Epithelial cell of proximal tubule (primary cell): ENCODE data around the gene RBP3. TPM values are rescaled to one million over a fixed set of nuclear protein-coding genes. Genes with fewer than 3 reads are reported as not detected.

ENCODE experiments used
- DNase-seq: peaks from one replicate; pipeline ENCODE4 v3.0.0-alpha.2; 2011; ENCODE audit warnings: low read depth
- H3K4me3 ChIP-seq: 2 replicates; pipeline ENCODE4 v1.5.1; 2011; ENCODE audit warnings: low read depth, mild to moderate bottlenecking, low read length
- total RNA-seq: library from RNA; depleted of rRNA; stranded (reverse); fragments of >200 nt; gene quantifications from 2 replicates; pipeline ENCODE4 v1.2.3, GENCODE V29; 2015
- TF ChIP-seq, protein P1 (sequence below): conservative IDR thresholded peaks from 2 replicates; pipeline ENCODE4 v1.5.1; 2012; ENCODE audit warnings: low read depth, mild to moderate bottlenecking, low read length

The RBP3 gene
- total RNA-seq, 1 donor from 2014 or later = not detected

DNA sequence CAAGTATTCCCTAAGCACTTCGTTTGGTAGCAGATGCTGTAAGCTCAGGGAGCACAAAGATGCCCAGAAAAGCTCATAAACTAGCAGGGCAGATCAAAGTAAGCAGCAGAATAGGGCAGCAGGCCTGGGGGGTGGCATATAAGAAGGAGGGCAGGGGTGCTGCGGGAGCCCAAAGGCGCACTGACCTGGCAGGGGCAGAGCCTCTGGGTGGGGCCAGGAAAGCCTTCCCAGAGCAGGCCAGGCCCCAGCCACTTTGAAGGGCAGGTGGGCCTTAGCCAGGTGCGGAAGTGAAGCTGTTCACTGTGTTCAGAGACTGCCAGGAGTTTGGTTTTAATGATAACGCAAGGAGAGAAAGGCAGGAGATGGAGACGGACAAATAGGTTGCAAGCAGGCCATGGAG is 44.3 kb upstream of the RBP3 start:
- TF ChIP-seq, protein P1, sequence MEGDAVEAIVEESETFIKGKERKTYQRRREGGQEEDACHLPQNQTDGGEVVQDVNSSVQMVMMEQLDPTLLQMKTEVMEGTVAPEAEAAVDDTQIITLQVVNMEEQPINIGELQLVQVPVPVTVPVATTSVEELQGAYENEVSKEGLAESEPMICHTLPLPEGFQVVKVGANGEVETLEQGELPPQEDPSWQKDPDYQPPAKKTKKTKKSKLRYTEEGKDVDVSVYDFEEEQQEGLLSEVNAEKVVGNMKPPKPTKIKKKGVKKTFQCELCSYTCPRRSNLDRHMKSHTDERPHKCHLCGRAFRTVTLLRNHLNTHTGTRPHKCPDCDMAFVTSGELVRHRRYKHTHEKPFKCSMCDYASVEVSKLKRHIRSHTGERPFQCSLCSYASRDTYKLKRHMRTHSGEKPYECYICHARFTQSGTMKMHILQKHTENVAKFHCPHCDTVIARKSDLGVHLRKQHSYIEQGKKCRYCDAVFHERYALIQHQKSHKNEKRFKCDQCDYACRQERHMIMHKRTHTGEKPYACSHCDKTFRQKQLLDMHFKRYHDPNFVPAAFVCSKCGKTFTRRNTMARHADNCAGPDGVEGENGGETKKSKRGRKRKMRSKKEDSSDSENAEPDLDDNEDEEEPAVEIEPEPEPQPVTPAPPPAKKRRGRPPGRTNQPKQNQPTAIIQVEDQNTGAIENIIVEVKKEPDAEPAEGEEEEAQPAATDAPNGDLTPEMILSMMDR = no peak
- DNase-seq = no peak
- no peak overlapping the region for H3K4me3 ChIP-seq

DNA sequence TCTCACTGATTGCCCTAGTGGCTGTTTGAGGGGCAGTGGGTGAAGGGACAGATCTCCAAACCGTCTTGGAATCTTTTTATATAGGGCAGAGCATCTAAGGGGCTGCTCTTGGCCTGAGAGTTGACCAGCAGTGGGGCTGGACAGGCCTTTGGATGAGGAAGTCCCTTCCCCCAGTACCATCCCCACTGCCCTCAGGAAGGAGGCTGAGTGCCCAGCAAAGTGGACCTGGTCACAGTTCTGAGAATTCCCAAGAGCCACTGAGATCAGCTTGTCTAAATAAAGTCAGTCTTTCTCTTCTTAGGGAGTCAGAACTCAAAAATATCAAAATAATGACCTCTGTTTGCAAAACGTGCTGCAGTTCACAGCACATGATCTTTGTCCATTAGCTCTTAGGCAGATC is 42.6 kb upstream of the RBP3 start:
- TF ChIP-seq, protein P1 = no peak
- H3K4me3 ChIP-seq = no peak overlapping the region
- DNase-seq = no peak

DNA sequence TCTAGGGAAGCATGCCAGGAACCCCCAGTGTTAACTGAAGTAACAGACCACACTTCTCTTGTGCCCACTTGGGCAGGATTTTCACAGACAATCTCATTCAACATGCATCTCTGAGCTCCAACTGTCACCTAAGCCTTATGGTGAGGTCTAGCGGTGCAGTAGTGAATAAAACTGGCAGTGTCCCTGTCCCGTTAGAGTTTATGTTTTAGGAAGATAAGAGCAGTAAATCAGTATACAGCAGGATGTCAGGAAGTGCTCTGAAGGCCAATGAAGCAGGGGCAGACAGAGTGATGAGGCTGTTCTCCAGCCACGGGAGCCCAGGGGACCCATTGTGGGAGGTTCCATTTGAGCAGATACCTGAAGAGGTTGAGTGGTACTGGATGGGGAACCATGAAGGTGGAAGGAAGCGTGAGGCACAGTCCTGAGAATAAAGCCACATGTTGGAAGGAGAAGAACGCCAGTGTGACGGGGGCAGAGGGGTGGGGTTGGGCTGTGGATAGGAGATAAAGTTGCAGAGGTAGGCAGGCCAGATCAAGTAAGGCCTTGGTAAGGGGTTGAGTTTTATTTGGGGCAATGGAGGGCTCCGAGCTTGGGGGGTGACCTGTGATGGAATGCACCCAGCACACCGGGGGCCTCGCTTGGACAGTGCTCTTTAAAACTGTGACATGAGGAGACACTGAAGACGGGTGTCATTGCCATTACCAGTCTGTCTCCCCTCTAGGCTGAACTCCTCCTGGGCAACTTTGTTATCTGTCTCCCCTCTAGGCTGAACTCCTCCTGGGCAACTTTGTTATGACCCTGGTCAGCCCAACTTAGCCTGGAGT is 41.6 kb upstream of the RBP3 start:
- TF ChIP-seq, protein P1 = no peak
- DNase-seq = no peak

DNA sequence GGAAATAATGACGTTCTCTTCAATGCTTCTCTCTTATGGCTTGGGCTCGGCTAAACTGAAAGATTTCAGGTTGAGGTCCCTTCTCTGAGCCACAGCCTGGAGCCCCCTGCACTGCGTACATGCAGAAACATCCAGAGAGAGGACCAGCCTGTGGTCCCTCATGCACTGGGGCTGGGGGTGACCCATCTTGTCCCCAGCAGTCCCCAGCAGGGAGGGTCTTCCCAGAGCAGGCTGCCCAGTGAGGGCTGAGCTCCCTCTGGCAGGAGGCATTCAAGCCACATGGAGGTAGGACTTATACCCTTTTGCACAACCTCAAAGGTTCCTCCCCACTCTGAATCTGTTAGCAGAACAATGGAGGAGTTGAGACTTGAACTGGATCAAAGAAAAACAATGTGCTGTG is 40.8 kb upstream of the RBP3 start:
- no peak overlapping the region for H3K4me3 ChIP-seq
- no peak for DNase-seq
- TF ChIP-seq, protein P1 = no peak

More for the DNA sequence above, 41.6 kb upstream of the RBP3 start:
- H3K4me3 ChIP-seq = no peak overlapping the region

DNA sequence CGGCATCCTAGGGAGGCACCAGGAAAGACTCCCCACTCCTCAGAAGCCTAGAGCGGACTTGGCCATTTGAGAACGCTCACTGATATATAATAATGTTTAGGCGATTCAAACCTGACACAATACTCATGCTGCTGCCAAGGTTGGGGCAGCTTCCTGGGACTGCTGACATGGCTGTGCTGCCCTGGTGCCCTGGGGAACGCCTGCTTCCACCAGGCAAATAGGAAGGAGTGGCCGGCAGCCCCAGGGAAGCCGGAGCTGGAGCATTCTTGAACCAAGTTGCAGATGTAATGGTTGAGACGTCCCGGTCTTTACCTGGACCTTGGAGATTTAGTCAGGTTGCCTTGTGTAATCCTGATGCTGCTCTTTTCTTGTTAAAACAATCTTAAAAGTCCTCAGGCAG is 39.4 kb upstream of the RBP3 start:
- no peak overlapping the region for H3K4me3 ChIP-seq
- TF ChIP-seq, protein P1 = no peak
- no peak for DNase-seq

DNA sequence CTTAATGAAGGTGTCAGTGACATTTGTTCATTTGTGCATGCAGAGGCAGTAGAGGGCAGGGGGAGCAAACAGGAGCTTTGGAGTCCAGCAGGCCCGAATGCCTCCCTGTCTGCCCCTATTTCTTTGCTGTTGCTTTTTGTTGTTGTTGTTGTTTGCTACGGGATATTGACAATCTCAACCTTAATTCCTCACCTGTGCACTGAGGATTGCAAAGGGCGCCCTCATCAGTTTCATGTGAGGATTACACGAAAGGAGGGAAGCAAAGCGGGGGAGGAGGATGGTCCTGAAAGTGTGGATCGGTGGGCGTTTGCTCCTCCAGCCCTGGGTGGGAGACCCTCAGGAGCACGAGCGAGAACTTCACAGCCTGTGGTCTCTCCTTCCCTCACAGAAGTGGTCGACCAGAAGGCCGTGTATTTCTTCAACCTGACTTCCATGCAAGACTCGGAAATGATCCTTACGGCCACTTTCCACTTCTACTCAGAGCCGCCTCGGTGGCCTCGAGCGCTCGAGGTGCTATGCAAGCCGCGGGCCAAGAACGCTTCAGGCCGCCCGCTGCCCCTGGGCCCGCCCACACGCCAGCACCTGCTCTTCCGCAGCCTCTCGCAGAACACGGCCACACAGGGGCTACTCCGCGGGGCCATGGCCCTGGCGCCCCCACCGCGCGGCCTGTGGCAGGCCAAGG is 38.6 kb upstream of the RBP3 start:
- no peak overlapping the region for H3K4me3 ChIP-seq
- no peak for DNase-seq
- TF ChIP-seq, protein P1 = peak; percentile 48
